ENCODE measurements around the gene ABHD12B. TPM values are rescaled to one million over a fixed set of nuclear protein-coding genes. Genes with fewer than 3 reads are reported as not detected.
A peak's percentile ranks its signal among the peaks of the same experiment; 100 is the strongest.
"Not testable (repeated sequence)": the region's sequence is repeated elsewhere in the genome, so short reads cannot be mapped to it uniquely, and the experiment has no call there.

The ABHD12B gene
- total RNA-seq, 2 experiments from 2014 or later = not detected

DNA sequence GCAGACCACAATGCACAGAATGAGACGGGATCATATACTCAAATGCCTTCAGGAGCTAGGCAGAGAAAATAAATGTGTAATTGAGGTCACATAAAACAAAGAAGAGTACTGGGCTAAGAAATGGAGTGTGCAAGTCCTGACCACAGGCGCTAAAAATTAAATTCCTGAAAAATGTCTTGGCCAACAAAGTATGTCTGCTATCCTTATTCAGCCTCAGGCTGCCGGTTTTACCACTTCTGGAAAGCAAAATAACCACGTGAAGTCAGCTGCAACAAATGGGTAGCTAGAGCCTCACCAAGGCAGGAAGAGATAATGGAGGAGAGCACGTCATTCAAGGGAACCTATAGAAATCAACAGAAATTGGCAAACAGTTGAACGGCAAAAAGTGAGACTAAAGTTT lies 69.3 kb downstream of the ABHD12B start:
- Histone ChIP-seq H3K36me3 (ENCODE audit: insufficient read depth, low read length) (no peaks in the 10 kb centered on the region), H3K27ac (ENCODE audit: low read depth in 1 of 2, low read length in 2 of 2) (no peak overlapping the region), H3K27me3 (ENCODE audit: control insufficient read depth in 1 of 2, insufficient read depth in 2 of 2, low read length in 2 of 2) (peaks cover 24 to 47% of the 10 kb centered on the region in 2 experiments), H3K4me3 (ENCODE audit: low read length) (no peak overlapping the region), H3K9me3 (ENCODE audit: control insufficient read depth in 1 of 2, insufficient read depth in 1 of 2, low read length in 2 of 2) (peaks cover 0 to 10% of the 10 kb centered on the region in 2 experiments), H3K4me1 (ENCODE audit: insufficient read depth, low read length) (peaks cover 17% of the 10 kb centered on the region)
- peaks cover 53% of the 10 kb centered on the region for H3K27me3 Mint-ChIP-seq
- CTCF ChIA-PET = no interaction called here
- peaks cover 7% of the 10 kb centered on the region for H3K4me1 Mint-ChIP-seq (ENCODE audit: low read depth)
- no peak overlapping the region for H3K27ac Mint-ChIP-seq
- no peaks in the 10 kb centered on the region for H3K36me3 Mint-ChIP-seq (ENCODE audit: low read depth)
- ATAC-seq (ENCODE audit: poor library complexity) (no peak), DNase-seq (no peak)
- intact Hi-C loops (cut with DNase I, micrococcal nuclease) = no loop called here
- POLR2A ChIA-PET = no interaction called here
- TF ChIP-seq, protein P1, sequence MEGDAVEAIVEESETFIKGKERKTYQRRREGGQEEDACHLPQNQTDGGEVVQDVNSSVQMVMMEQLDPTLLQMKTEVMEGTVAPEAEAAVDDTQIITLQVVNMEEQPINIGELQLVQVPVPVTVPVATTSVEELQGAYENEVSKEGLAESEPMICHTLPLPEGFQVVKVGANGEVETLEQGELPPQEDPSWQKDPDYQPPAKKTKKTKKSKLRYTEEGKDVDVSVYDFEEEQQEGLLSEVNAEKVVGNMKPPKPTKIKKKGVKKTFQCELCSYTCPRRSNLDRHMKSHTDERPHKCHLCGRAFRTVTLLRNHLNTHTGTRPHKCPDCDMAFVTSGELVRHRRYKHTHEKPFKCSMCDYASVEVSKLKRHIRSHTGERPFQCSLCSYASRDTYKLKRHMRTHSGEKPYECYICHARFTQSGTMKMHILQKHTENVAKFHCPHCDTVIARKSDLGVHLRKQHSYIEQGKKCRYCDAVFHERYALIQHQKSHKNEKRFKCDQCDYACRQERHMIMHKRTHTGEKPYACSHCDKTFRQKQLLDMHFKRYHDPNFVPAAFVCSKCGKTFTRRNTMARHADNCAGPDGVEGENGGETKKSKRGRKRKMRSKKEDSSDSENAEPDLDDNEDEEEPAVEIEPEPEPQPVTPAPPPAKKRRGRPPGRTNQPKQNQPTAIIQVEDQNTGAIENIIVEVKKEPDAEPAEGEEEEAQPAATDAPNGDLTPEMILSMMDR (IDR thresholded peaks at IDR 0.05) = no peak
- H3K9me3 Mint-ChIP-seq = no peaks in the 10 kb centered on the region
- no peak overlapping the region for H3K4me3 Mint-ChIP-seq

DNA sequence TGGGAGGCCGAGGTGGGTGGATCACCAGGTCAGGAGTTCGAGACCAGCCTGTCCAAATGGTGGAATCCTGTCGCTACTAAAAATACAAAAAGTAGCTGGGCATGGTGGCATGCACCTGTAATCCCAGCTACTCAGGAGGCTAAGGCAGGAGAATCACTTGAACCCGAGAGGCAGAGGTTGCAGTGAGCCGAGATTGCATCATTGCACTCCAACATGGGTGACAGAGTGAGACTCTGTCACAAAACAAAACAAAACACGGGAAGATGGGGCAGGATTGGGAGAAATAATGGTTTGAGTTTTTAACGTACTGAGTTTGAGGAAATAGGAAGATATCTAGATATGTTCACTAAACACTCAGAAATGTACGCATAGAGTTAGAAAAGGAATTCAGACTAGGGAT lies 69.8 kb downstream of the ABHD12B start:
- H3K4me3 Mint-ChIP-seq; CTCF ChIA-PET; ATAC-seq (ENCODE audit: poor library complexity); intact Hi-C loops (cut with DNase I, micrococcal nuclease); POLR2A ChIA-PET; H3K9me3 Mint-ChIP-seq; DNase-seq; H3K27ac Mint-ChIP-seq; H3K36me3 ChIP-seq (ENCODE audit: insufficient read depth, low read length); H3K36me3 Mint-ChIP-seq (ENCODE audit: low read depth); H3K4me1 Mint-ChIP-seq (ENCODE audit: low read depth); H3K4me3 ChIP-seq (ENCODE audit: low read length); H3K27ac ChIP-seq (ENCODE audit: low read depth in 1 of 2, low read length in 2 of 2): not testable (repeated sequence)
- Histone ChIP-seq H3K4me1 (ENCODE audit: insufficient read depth, low read length) (peaks cover 17% of the 10 kb centered on the region), H3K27me3 (ENCODE audit: control insufficient read depth in 1 of 2, insufficient read depth in 2 of 2, low read length in 2 of 2) (peaks cover 24 to 47% of the 10 kb centered on the region in 2 experiments), H3K9me3 (ENCODE audit: control insufficient read depth in 1 of 2, insufficient read depth in 1 of 2, low read length in 2 of 2) (peaks cover 0 to 10% of the 10 kb centered on the region in 2 experiments)
- H3K27me3 Mint-ChIP-seq = peaks cover 53% of the 10 kb centered on the region

DNA sequence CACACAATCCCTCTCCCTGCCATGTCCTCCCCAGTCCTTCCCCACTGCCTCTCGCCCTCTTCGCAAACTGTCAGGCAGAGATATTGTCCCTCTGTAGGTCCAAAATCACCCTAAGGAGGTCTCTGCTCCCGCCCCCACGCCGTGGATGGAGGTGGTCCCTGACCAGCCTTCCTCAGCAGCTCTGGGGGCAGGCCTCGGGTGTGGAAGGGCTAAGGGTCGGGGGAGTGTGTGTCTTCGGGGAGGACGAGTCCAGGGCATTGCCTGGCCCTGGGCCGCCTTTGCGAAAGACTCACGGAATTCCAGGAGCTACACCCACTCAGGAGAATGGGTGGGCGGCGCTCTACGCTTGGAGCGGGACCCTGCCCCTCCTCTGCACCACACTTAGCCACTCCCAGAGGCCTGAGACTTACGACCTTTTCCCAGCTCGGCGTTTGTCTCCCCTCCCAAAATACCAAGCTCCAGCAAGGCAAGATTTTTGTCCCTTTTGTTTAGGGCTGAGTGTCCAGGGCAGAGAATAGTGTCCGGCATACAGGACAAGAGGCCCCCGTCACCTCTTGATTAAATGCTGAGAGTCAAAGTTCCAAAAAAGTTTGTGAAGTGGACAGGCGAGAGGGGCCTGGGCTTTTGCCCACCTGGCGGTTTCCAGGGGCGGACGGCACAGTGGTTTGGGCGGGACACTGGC lies 71.5 kb downstream of the ABHD12B start:
- intact Hi-C loops (cut with DNase I, micrococcal nuclease) = no loop called here
- ChIA-PET POLR2A (no interaction called here), CTCF (no interaction called here)
- TF ChIP-seq, protein P1 (IDR thresholded peaks at IDR 0.05) = no peak
- Mint-ChIP-seq H3K27ac (no peak overlapping the region), H3K36me3 (ENCODE audit: low read depth) (no peaks in the 10 kb centered on the region), H3K27me3 (peaks cover 53% of the 10 kb centered on the region), H3K9me3 (no peaks in the 10 kb centered on the region), H3K4me1 (ENCODE audit: low read depth) (peaks cover 7% of the 10 kb centered on the region), H3K4me3 (peak overlapping the region; percentile 66)
- Histone ChIP-seq H3K4me3 (ENCODE audit: low read length) (peak overlapping the region; percentile 55), H3K9me3 (ENCODE audit: control insufficient read depth in 1 of 2, insufficient read depth in 1 of 2, low read length in 2 of 2) (peaks cover 0 to 10% of the 10 kb centered on the region in 2 experiments), H3K4me1 (ENCODE audit: insufficient read depth, low read length) (peaks cover 17% of the 10 kb centered on the region), H3K27me3 (ENCODE audit: control insufficient read depth in 1 of 2, insufficient read depth in 2 of 2, low read length in 2 of 2) (peaks cover 24 to 47% of the 10 kb centered on the region in 2 experiments), H3K36me3 (ENCODE audit: insufficient read depth, low read length) (no peaks in the 10 kb centered on the region), H3K27ac (ENCODE audit: low read depth in 1 of 2, low read length in 2 of 2) (no peak overlapping the region)
- ATAC-seq (ENCODE audit: poor library complexity) = no peak
- no peak for DNase-seq

Measured in CD4-positive, alpha-beta T cell (primary cell).